HG03439 (cell line): ENCODE results near the gene PCDHAC1.

Source experiments
- ATAC-seq: cut with Tn5 transposase; IDR thresholded peaks from one replicate; pipeline ENCODE4 v1.9.1; 2021; ENCODE audit warnings: mild to moderate bottlenecking, moderate library complexity; ENCODE audit not compliant: unreplicated experiment

PCDHAC1 gene

DNA sequence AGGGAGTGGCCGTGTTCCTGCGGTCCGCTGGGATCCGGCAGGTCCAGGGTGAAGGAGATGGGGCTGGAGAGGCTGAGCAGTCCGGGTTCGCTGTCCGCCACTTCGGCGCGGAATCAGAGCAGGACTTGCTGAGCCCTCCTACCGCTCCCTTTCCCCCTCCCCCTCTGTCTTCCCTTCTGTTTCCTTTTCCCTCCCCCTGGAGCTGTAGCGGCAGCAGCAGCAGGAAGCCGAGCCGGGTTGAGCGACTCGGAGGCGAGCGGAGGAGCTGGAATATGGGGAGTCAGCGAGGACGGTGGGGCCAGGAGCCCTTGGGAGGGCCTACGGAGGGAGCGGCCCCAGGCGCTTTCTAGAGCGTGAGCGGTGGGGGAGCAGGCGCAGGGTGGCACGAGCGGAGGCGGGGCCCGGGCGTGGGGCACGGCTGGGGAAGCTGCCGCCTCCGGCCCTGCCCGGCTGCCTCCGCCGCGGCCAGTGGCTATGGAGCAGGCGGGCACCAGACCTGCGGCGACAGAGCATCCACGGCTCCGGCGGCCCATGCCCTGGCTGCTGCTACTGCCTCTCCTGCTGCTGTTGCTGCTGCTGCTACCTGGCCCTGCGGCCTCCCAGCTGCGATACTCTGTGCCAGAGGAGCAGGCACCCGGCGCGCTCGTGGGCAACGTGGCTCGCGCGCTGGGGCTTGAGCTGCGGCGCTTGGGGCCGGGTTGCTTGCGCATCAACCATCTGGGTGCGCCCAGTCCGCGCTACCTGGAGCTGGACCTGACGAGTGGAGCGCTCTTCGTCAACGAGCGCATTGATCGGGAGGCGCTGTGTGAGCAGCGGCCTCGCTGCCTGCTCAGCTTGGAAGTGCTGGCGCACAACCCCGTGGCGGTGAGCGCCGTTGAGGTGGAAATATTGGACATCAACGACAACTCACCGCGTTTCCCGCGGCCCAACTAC lies 40.5 kb downstream of the PCDHAC1 start, which contains the start of gene PCDHAC2:
Gene PCDHAC2, plus strand, starts transcription at position 184 of the 933 bp plus-strand sequence. Its CDS starts 291 bp downstream, at position 475.
- ATAC-seq = no peak

GRCh38 chr5:140967226-140967893 lies 41.3 kb downstream of the PCDHAC1 start:
- ATAC-seq = no peak

- ATAC-seq = no peak
These were observed 43.8 kb downstream of the PCDHAC1 start for GRCh38 chr5:140969880-140970279.

DNA sequence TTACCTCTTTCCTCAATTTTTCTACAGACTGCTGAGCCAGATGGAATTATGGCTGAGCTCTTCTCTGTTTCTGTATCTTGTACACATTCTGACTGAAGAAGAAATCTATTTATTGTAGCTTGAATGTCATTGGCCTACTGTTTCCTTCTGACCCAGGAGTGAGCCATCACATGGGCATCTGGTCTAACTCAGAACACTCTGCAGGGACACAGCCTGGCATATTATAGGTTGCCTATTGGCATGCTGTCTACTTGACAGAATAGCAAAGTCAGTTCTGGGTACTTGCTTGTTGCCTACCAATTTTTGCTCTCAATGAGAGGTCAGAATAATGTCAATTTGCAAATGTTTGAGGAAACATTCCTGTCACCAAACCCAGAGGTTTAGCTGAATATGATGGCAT lies 47.5 kb downstream of the PCDHAC1 start:
- no peak for ATAC-seq

DNA sequence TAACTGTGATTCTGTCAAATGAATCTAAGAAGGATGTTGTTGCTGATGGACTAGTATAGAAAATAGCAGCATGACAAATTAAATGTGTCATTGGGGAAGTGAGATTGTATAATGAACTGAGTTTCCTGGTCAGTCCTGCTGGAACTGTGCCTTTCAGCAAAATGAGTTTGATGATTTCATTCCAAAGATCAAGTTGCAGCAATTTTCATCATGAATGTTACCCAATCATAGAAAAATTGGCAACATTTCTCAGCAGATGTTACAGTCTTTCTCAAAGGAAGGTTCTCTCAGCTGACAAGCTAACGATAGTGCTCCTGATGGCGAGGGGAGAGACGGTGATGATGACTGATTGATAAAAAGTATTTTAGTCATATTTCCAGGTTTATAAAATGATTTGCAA lies 50.9 kb downstream of the PCDHAC1 start:
- ATAC-seq = no peak

GRCh38 chr5:140978260-140978659 lies 52.2 kb downstream of the PCDHAC1 start:
- no peak for ATAC-seq

DNA sequence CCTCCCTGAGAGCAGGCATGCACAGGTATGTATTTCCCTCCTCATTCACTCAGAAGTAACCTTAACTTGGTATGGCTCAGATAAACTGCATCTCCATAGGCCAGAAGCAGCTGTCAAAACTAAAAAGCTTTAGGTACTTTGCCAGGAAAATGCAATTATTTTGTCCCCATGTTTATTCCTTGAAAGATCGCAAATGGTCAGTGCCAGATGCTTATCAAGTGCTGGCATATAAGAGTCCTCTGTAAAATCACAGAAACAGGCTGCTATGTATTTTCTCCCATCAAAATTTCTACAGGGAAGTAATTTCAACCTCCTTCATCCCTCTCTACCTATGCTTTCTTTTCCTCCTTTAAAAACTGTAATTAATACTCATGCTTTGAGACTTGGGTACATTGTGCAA lies 52.9 kb downstream of the PCDHAC1 start:
- no peak for ATAC-seq
